ENCODE results near the gene SEMA3C. TPM values are rescaled to one million over a fixed set of nuclear protein-coding genes. Genes with fewer than 3 reads are reported as not detected.

SEMA3C gene
- total and polyA plus RNA-seq, 2 experiments from 2014 or later = 34.8 to 134 TPM

- no peaks in the 10 kb centered on the region for H3K9me3 ChIP-seq (ENCODE audit: low read depth)
- H3K79me2 ChIP-seq = no peaks in the 10 kb centered on the region
- H3K9me2 ChIP-seq (replicated peaks; ENCODE audit: insufficient read depth) = no peaks in the 10 kb centered on the region
- WGBS (ENCODE audit: low lambda C conversion rate, missing lambda C conversion rate) = 69% methylated on average over 1 of the region's 1 CpG
- no peak overlapping the region for H3K4me2 ChIP-seq
- DNase-seq (ENCODE audit: low spot score) = no peak
- no peaks in the 10 kb centered on the region for H4K20me1 ChIP-seq (ENCODE audit: insufficient read depth, poor library complexity, severe bottlenecking)
- H2AFZ ChIP-seq = no peak overlapping the region
- no peak overlapping the region for H3K4me3 ChIP-seq
- no peaks in the 10 kb centered on the region for H3K36me3 ChIP-seq (replicated peaks; ENCODE audit: insufficient read depth, low read depth)
- H3K27me3 ChIP-seq = no peaks in the 10 kb centered on the region
- TF ChIP-seq EZH2 (IDR thresholded peaks at IDR 0.05; ENCODE audit: borderline replicate concordance) (no peak), CTCF (IDR thresholded peaks at IDR 0.05; ENCODE audit: poor library complexity) (no peak), EZH2phosphoT487 (IDR thresholded peaks at IDR 0.05; ENCODE audit: low read depth, severe bottlenecking, unreplicated experiment) (no peak)
- H3K27ac ChIP-seq = no peak overlapping the region
- H3K4me1 ChIP-seq (ENCODE audit: insufficient read depth) = peaks cover 16% of the 10 kb centered on the region
These were observed 215.6 kb downstream of the SEMA3C start for GRCh38 chr7:80703272-80703671.

- TF ChIP-seq EZH2phosphoT487 (IDR thresholded peaks at IDR 0.05; ENCODE audit: low read depth, severe bottlenecking, unreplicated experiment) (no peak), EZH2 (IDR thresholded peaks at IDR 0.05; ENCODE audit: borderline replicate concordance) (no peak), CTCF (IDR thresholded peaks at IDR 0.05; ENCODE audit: poor library complexity) (no peak)
- no peak overlapping the region for H2AFZ ChIP-seq
- no peaks in the 10 kb centered on the region for H3K27me3 ChIP-seq
- H3K79me2 ChIP-seq = no peaks in the 10 kb centered on the region
- DNase-seq (ENCODE audit: low spot score) = no peak
- no peak overlapping the region for H3K4me3 ChIP-seq
- H3K4me1 ChIP-seq (ENCODE audit: insufficient read depth) = peaks cover 16% of the 10 kb centered on the region
- H3K9me3 ChIP-seq (ENCODE audit: low read depth) = no peaks in the 10 kb centered on the region
- no peak overlapping the region for H3K4me2 ChIP-seq
- 63% methylated on average over 4 of the region's 4 CpGs for WGBS (ENCODE audit: low lambda C conversion rate, missing lambda C conversion rate)
- no peaks in the 10 kb centered on the region for H3K36me3 ChIP-seq (replicated peaks; ENCODE audit: insufficient read depth, low read depth)
- no peak overlapping the region for H3K27ac ChIP-seq
- H3K9me2 ChIP-seq (replicated peaks; ENCODE audit: insufficient read depth) = no peaks in the 10 kb centered on the region
- H4K20me1 ChIP-seq (ENCODE audit: insufficient read depth, poor library complexity, severe bottlenecking) = no peaks in the 10 kb centered on the region
These were observed 219.1 kb downstream of the SEMA3C start for GRCh38 chr7:80699721-80700256.

- Histone ChIP-seq H3K27ac (no peak overlapping the region), H3K4me2 (no peak overlapping the region), H3K79me2 (no peaks in the 10 kb centered on the region), H3K4me3 (no peak overlapping the region), H3K4me1 (ENCODE audit: insufficient read depth) (peaks cover 16% of the 10 kb centered on the region), H3K36me3 (replicated peaks; ENCODE audit: insufficient read depth, low read depth) (no peaks in the 10 kb centered on the region), H3K9me2 (replicated peaks; ENCODE audit: insufficient read depth) (no peaks in the 10 kb centered on the region), H2AFZ (no peak overlapping the region), H4K20me1 (ENCODE audit: insufficient read depth, poor library complexity, severe bottlenecking) (no peaks in the 10 kb centered on the region), H3K9me3 (ENCODE audit: low read depth) (no peaks in the 10 kb centered on the region), H3K27me3 (no peaks in the 10 kb centered on the region)
- peak; percentile 71 for DNase-seq (ENCODE audit: low spot score)
- 24% methylated on average over 5 of the region's 5 CpGs for WGBS (ENCODE audit: low lambda C conversion rate, missing lambda C conversion rate)
- TF ChIP-seq CTCF (IDR thresholded peaks at IDR 0.05; ENCODE audit: poor library complexity) (peak; percentile 75), EZH2 (IDR thresholded peaks at IDR 0.05; ENCODE audit: borderline replicate concordance) (no peak), EZH2phosphoT487 (IDR thresholded peaks at IDR 0.05; ENCODE audit: low read depth, severe bottlenecking, unreplicated experiment) (no peak)
These were observed 219.7 kb downstream of the SEMA3C start for GRCh38 chr7:80699045-80699638.
